BE2C (cell line): Measurements from ENCODE around the gene IL21R.

Experiments used
- DNase-seq: peaks from one replicate; pipeline ENCODE4 v3.0.0-alpha.2; 2020
- H3K27me3 ChIP-seq: fragments of 250-450 bp; sonication (Bioruptor Pico); 2 replicates; pipeline ENCODE4 v1.5.1; 2020; ENCODE audit warnings: mild to moderate bottlenecking
- H3K36me3 ChIP-seq: fragments of 250-450 bp; sonication (Bioruptor Pico); 2 replicates; pipeline ENCODE4 v1.5.1; 2020; ENCODE audit warnings: mild to moderate bottlenecking
- H3K4me1 ChIP-seq: fragments of 250-450 bp; sonication (Bioruptor Pico); 2 replicates; pipeline ENCODE4 v1.5.1; 2020
- H3K4me3 ChIP-seq: 2 replicates; pipeline ENCODE4 v1.5.1; 2011; ENCODE audit warnings: low read depth, low read length
- H3K9me3 ChIP-seq: fragments of 250-450 bp; sonication (Bioruptor Pico); 2 replicates; pipeline ENCODE4 v1.5.1; 2020
- CTCF ChIP-seq: IDR thresholded peaks from 2 replicates; pipeline ENCODE4 v1.5.1; 2012; ENCODE audit warnings: mild to moderate bottlenecking, low read depth, low read length

IL21R gene

GRCh38 chr16:27472091-27473020 lies 70.4 kb downstream of the IL21R start:
- no peaks in the 10 kb centered on the region; the same call in 1 of the 2 replicates for H3K9me3 ChIP-seq
- no peak overlapping the region for H3K4me3 ChIP-seq
- peaks cover 75% of the 10 kb centered on the region for H3K36me3 ChIP-seq
- H3K4me1 ChIP-seq, result no peaks in the 10 kb centered on the region
- H3K27me3 ChIP-seq, result no peaks in the 10 kb centered on the region
- no peak for TF ChIP-seq CTCF
- DNase-seq, result no peak

- Histone ChIP-seq H3K4me1 (no peaks in the 10 kb centered on the region), H3K9me3 (no peaks in the 10 kb centered on the region; the same call in 1 of the 2 replicates), H3K36me3 (peaks cover 74% of the 10 kb centered on the region), H3K4me3 (no peak overlapping the region), H3K27me3 (no peaks in the 10 kb centered on the region)
- DNase-seq, result no peak
- TF ChIP-seq CTCF, result no peak
Measured at GRCh38 chr16:27473101-27473900, 71.3 kb downstream of the IL21R start.

- DNase-seq, result no peak
- no peaks in the 10 kb centered on the region for H3K27me3 ChIP-seq
- no peak overlapping the region for H3K4me3 ChIP-seq
- H3K9me3 ChIP-seq, result no peaks in the 10 kb centered on the region; the same call in 1 of the 2 replicates
- peaks cover 69% of the 10 kb centered on the region for H3K36me3 ChIP-seq
- no peaks in the 10 kb centered on the region for H3K4me1 ChIP-seq
- no peak for TF ChIP-seq CTCF
Measured at GRCh38 chr16:27474041-27474440, 72.1 kb downstream of the IL21R start.

- Histone ChIP-seq H3K4me1 (no peaks in the 10 kb centered on the region), H3K4me3 (no peak overlapping the region), H3K27me3 (no peaks in the 10 kb centered on the region), H3K9me3 (no peaks in the 10 kb centered on the region; the same call in 1 of the 2 replicates), H3K36me3 (peaks cover 60% of the 10 kb centered on the region)
- no peak for DNase-seq
- no peak for TF ChIP-seq CTCF
Measured at GRCh38 chr16:27474921-27475320, 72.9 kb downstream of the IL21R start.

- DNase-seq, result no peak
- no peak overlapping the region for H3K4me3 ChIP-seq
- H3K27me3 ChIP-seq, result no peaks in the 10 kb centered on the region
- H3K36me3 ChIP-seq, result peaks cover 58% of the 10 kb centered on the region
- no peak for TF ChIP-seq CTCF
- H3K4me1 ChIP-seq, result no peaks in the 10 kb centered on the region
- no peaks in the 10 kb centered on the region; the same call in 1 of the 2 replicates for H3K9me3 ChIP-seq
Measured at GRCh38 chr16:27475561-27475960, 73.6 kb downstream of the IL21R start.

GRCh38 chr16:27476240-27476639 lies 74.3 kb downstream of the IL21R start:
- Histone ChIP-seq H3K4me3 (no peak overlapping the region), H3K36me3 (peaks cover 58% of the 10 kb centered on the region), H3K9me3 (no peaks in the 10 kb centered on the region; the same call in 1 of the 2 replicates), H3K4me1 (no peaks in the 10 kb centered on the region), H3K27me3 (no peaks in the 10 kb centered on the region)
- DNase-seq, result no peak
- TF ChIP-seq CTCF, result no peak
